Gastrocnemius medialis (tissue), 4 donors: ENCODE data around the gene GRIA3. TPM values are rescaled to one million over a fixed set of nuclear protein-coding genes. Genes with fewer than 3 reads are reported as not detected.

Experiments used
- ATAC-seq, 2 donors: fragments of 150-250 bp; one replicate each; pipeline ENCODE4 v1.9.1; 2016
- DNase-seq, 2 donors: peaks; one replicate each; pipeline ENCODE4 v3.0.0-alpha.2; 2019
- H3K27ac ChIP-seq, 4 donors: fragments of 200-600 bp; sonication (generic); 1 replicate in 1 of 4; 2 replicates in 3 of 4; pipeline ENCODE4 v1.5.1; 2016 to 2018; ENCODE audit warnings: mild to moderate bottlenecking in 2 of 4, moderate library complexity in 1 of 4
- H3K27me3 ChIP-seq, 3 donors: fragments of 200-600 bp; sonication (generic) in 2 of 3; 1 replicate in 1 of 3; 2 replicates in 2 of 3; pipeline versions ENCODE4 v1.5.1 to v1.6.0; 2016 to 2019; ENCODE audit warnings: mild to moderate bottlenecking in 1 of 3, moderate library complexity in 1 of 3
- H3K36me3 ChIP-seq, 2 donors: fragments of 200-600 bp; sonication (generic) in 1 of 2; one replicate each; pipeline ENCODE4 v1.5.1; 2017 to 2018
- H3K4me1 ChIP-seq, 2 donors: fragments of 200-600 bp; sonication (generic) in 1 of 2; one replicate each; pipeline ENCODE4 v1.5.1; 2016 to 2017; ENCODE audit warnings: mild to moderate bottlenecking in 2 of 2
- H3K4me3 ChIP-seq, 4 donors: fragments of 200-600 bp; sonication (generic) in 3 of 4; 1 replicate in 1 of 4; 2 replicates in 3 of 4; pipeline ENCODE4 v1.5.1; 2016 to 2019; ENCODE audit warnings: mild to moderate bottlenecking in 2 of 4
- H3K9me3 ChIP-seq, 3 donors: fragments of 200-600 bp; sonication (generic) in 2 of 3; 1 replicate in 1 of 3; 2 replicates in 2 of 3; pipeline ENCODE4 v1.5.1; 2016 to 2019
- POLR2A ChIP-seq, 2 donors: fragments of 450-650 bp; IDR thresholded peaks; one replicate each; pipeline ENCODE4 v1.6.1; 2017; ENCODE audit warnings: antibody characterized with exemption in 2 of 2, mild to moderate bottlenecking in 2 of 2, moderate library complexity in 2 of 2
- in situ Hi-C, 4 donors: fragments of 200-750 bp; cut with MboI; loops; one replicate each; pipeline versions ENCODE4 v1.15.0 to v1.8.0; 2017; ENCODE audit warnings: low sequenced_read_pairs in 4 of 4
- intact Hi-C: fragments of 100-400 bp; cut with DNase I; formaldehyde crosslinking; loops from one replicate; pipeline ENCODE4 v1.15.1; 2023; ENCODE audit warnings: low total_unique reads
- total RNA-seq, 4 donors: library from RNA; depleted of rRNA; stranded (reverse); fragments of >200 nt; gene quantifications; one replicate each; pipeline versions ENCODE4 v1.1.0 to v1.2.3, GENCODE V29; 2016
- TF ChIP-seq, protein P1 (sequence below), 5 experiments: fragments of 450-650 bp in 3 of 5; fragments of 200-600 bp in 2 of 5; sonication (generic) in 2 of 5; IDR thresholded peaks in 4 of 5; conservative IDR thresholded peaks in 1 of 5; 1 replicate in 4 of 5; 2 replicates in 1 of 5; pipeline ENCODE4 v1.5.1; 2016 to 2019; ENCODE audit warnings: antibody characterized with exemption in 5 of 5, mild to moderate bottlenecking in 3 of 5, moderate library complexity in 3 of 5

GRIA3 gene
- total RNA-seq, 4 donors from 2014 or later, result 0.05 to 0.24 (median 0.09) TPM; not detected in 1

- TF ChIP-seq, protein P1, sequence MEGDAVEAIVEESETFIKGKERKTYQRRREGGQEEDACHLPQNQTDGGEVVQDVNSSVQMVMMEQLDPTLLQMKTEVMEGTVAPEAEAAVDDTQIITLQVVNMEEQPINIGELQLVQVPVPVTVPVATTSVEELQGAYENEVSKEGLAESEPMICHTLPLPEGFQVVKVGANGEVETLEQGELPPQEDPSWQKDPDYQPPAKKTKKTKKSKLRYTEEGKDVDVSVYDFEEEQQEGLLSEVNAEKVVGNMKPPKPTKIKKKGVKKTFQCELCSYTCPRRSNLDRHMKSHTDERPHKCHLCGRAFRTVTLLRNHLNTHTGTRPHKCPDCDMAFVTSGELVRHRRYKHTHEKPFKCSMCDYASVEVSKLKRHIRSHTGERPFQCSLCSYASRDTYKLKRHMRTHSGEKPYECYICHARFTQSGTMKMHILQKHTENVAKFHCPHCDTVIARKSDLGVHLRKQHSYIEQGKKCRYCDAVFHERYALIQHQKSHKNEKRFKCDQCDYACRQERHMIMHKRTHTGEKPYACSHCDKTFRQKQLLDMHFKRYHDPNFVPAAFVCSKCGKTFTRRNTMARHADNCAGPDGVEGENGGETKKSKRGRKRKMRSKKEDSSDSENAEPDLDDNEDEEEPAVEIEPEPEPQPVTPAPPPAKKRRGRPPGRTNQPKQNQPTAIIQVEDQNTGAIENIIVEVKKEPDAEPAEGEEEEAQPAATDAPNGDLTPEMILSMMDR (IDR thresholded peaks at IDR 0.05 in 4 of 5, conservative IDR thresholded peaks at IDR 0.05 in 1 of 5), result no peak
- no peak for TF ChIP-seq POLR2A (IDR thresholded peaks at IDR 0.05)
- H3K36me3 ChIP-seq, result no peaks in the 10 kb centered on the region
- ATAC-seq, result no peak
- DNase-seq, result no peak
- in situ Hi-C loops, result no loop called here
- H3K9me3 ChIP-seq, result no peaks in the 10 kb centered on the region
- H3K27ac ChIP-seq, result no peak overlapping the region
- H3K27me3 ChIP-seq, result no peaks in the 10 kb centered on the region
- H3K4me1 ChIP-seq, result no peaks in the 10 kb centered on the region
- intact Hi-C loops, result no loop called here
- H3K4me3 ChIP-seq, result no peak overlapping the region
Measured at GRCh38 chrX:123337886-123338639, 154.0 kb downstream of the GRIA3 start.

DNA sequence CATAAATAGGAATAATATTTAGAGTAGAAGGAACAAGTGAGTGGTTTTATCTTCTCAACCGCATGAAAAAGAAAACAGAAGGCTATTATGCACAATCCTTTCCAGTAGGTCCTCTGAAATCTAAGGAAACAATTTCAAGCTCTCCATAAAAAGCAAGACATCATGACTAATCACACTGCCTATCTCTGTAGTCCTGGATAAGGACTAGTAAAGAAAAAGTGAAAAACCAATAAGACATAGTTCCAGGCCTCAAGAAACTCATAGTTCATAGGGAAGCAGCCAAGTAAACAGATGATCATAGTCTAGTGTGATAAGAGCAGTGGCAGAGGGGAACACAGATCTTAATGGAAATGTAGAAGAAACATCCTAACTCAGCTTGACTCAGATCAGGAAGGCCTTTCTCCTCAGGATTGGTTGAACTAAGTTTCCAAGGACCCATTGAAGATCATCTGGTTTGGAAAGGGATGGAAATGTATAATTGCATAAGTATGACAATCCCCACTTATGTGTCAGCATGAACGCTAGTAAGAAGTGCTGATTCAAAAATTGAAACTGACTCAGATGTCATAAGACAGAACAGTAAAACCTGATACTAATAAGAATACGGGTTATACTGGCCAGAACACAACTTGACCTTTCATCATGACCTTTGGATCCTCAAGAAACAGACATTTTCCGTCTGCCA lies 155.3 kb downstream of the GRIA3 start:
- Histone ChIP-seq H3K4me3 (no peak overlapping the region), H3K4me1 (no peaks in the 10 kb centered on the region), H3K27me3 (no peaks in the 10 kb centered on the region), H3K9me3 (no peaks in the 10 kb centered on the region), H3K27ac (no peak overlapping the region), H3K36me3 (no peaks in the 10 kb centered on the region)
- no peak for DNase-seq
- in situ Hi-C loops, result no loop called here
- ATAC-seq, result no peak
- TF ChIP-seq, protein P1 (IDR thresholded peaks at IDR 0.05 in 4 of 5, conservative IDR thresholded peaks at IDR 0.05 in 1 of 5), result no peak
- no peak for TF ChIP-seq POLR2A (IDR thresholded peaks at IDR 0.05)
- intact Hi-C loops, result no loop called here

- Histone ChIP-seq H3K36me3 (no peaks in the 10 kb centered on the region), H3K4me3 (no peak overlapping the region), H3K27me3 (no peaks in the 10 kb centered on the region), H3K27ac (no peak overlapping the region), H3K9me3 (no peaks in the 10 kb centered on the region), H3K4me1 (no peaks in the 10 kb centered on the region)
- TF ChIP-seq, protein P1 (IDR thresholded peaks at IDR 0.05 in 4 of 5, conservative IDR thresholded peaks at IDR 0.05 in 1 of 5), result no peak
- TF ChIP-seq POLR2A (IDR thresholded peaks at IDR 0.05), result no peak
- ATAC-seq, result no peak
- no peak for DNase-seq
- intact Hi-C loops, result no loop called here
- in situ Hi-C loops, result no loop called here
Measured at GRCh38 chrX:123340696-123341095, 156.6 kb downstream of the GRIA3 start.

GRCh38 chrX:123348468-123348867 lies 164.4 kb downstream of the GRIA3 start:
- Histone ChIP-seq H3K4me3 (no peak overlapping the region), H3K9me3 (no peaks in the 10 kb centered on the region), H3K27ac (no peak overlapping the region), H3K36me3 (no peaks in the 10 kb centered on the region), H3K4me1 (no peaks in the 10 kb centered on the region), H3K27me3 (no peaks in the 10 kb centered on the region)
- intact Hi-C loops, result no loop called here
- DNase-seq (no peak), ATAC-seq (no peak)
- no peak for TF ChIP-seq POLR2A (IDR thresholded peaks at IDR 0.05)
- TF ChIP-seq, protein P1 (IDR thresholded peaks at IDR 0.05 in 4 of 5, conservative IDR thresholded peaks at IDR 0.05 in 1 of 5), result no peak
- in situ Hi-C loops, result no loop called here
